Measurements from ENCODE around the gene PLIN3.

DNA sequence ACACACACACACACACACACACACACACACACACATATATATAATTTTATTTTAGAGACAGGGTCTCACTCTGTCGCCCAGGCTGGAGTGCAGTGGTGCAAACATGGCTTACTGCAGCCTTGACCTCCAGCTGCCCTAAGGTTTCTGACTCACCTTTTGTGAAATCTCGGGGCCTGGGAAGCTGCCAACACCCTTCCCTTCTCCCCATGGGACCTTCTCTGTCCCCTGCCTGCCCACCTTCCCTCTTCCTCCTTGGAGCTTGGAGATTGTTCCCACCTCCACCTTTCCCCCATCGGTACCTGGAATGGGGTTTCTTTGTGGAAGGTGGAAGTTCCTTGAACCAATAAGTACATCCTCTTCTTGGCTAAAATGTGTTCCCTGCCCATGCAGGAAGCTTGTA, 28.9 kb upstream of the PLIN3 start:
- TF ChIP-seq, protein P1, sequence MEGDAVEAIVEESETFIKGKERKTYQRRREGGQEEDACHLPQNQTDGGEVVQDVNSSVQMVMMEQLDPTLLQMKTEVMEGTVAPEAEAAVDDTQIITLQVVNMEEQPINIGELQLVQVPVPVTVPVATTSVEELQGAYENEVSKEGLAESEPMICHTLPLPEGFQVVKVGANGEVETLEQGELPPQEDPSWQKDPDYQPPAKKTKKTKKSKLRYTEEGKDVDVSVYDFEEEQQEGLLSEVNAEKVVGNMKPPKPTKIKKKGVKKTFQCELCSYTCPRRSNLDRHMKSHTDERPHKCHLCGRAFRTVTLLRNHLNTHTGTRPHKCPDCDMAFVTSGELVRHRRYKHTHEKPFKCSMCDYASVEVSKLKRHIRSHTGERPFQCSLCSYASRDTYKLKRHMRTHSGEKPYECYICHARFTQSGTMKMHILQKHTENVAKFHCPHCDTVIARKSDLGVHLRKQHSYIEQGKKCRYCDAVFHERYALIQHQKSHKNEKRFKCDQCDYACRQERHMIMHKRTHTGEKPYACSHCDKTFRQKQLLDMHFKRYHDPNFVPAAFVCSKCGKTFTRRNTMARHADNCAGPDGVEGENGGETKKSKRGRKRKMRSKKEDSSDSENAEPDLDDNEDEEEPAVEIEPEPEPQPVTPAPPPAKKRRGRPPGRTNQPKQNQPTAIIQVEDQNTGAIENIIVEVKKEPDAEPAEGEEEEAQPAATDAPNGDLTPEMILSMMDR (IDR thresholded peaks at IDR 0.05; ENCODE audit: extremely low read depth in 1 of 2, insufficient read depth in 1 of 2, low read depth in 1 of 2, low read length in 2 of 2), result no peak
- TF ChIP-seq POLR2A (IDR thresholded peaks at IDR 0.05; ENCODE audit: low read depth, low read length) (no peak), POLR2AphosphoS5 (IDR thresholded peaks at IDR 0.05; ENCODE audit: insufficient read depth, low read depth, low read length) (no peak), GATA2 (IDR thresholded peaks at IDR 0.05; ENCODE audit: insufficient read depth, insufficient read length, low read depth, low read length) (no peak), EZH2 (IDR thresholded peaks at IDR 0.05; ENCODE audit: borderline replicate concordance, low read depth, low read length, severe bottlenecking) (no peak), FOS (IDR thresholded peaks at IDR 0.05; ENCODE audit: borderline replicate concordance, insufficient read depth, low read length) (no peak), JUN (IDR thresholded peaks at IDR 0.05; ENCODE audit: borderline replicate concordance, insufficient read depth, insufficient read length, low read depth) (no peak)
- TF ChIP-seq, protein P2, sequence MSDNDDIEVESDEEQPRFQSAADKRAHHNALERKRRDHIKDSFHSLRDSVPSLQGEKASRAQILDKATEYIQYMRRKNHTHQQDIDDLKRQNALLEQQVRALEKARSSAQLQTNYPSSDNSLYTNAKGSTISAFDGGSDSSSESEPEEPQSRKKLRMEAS (IDR thresholded peaks at IDR 0.05; ENCODE audit: insufficient read depth, insufficient read length), result no peak
